K562 (cell line): Measurements from ENCODE around the gene GRIK1. TPM values are rescaled to one million over a fixed set of nuclear protein-coding genes. Genes with fewer than 3 reads are reported as not detected.

Experiments
- CHCHD3 ChIP-seq: fragments of 250-450 bp; sonication (Bioruptor Pico); IDR thresholded peaks from 2 replicates; pipeline ENCODE4 v2.1.2; 2022; ENCODE audit warnings: mild to moderate bottlenecking
- ELF2 ChIP-seq: fragments of 250-450 bp; sonication (Bioruptor Pico); IDR thresholded peaks from 2 replicates; pipeline ENCODE4 v1.5.0; 2021; ENCODE audit warnings: mild to moderate bottlenecking
- GABPB2 ChIP-seq: fragments of 250-450 bp; sonication (Bioruptor Pico); conservative IDR thresholded peaks from 2 replicates; pipeline ENCODE4 v1.5.1; 2021; ENCODE audit warnings: mild to moderate bottlenecking
- GTF2E2 ChIP-seq: fragments of 200-800 bp; sonication (Bioruptor generic); IDR thresholded peaks from 2 replicates; pipeline ENCODE4 v1.6.1; 2016; ENCODE audit warnings: missing genetic modification characterization, missing compliant biosample characterization
- HMG20A ChIP-seq: fragments of 450-650 bp; formaldehyde crosslinking; conservative IDR thresholded peaks from 2 replicates; pipeline ENCODE4 v1.4.0; 2020; ENCODE audit warnings: mild to moderate bottlenecking, mixed read lengths
- NBN ChIP-seq: fragments of 450-650 bp; IDR thresholded peaks from 2 replicates; pipeline ENCODE4 v1.6.1; 2016; ENCODE audit warnings: low read depth, mild to moderate bottlenecking
- NCOA6 ChIP-seq: fragments of 450-650 bp; IDR thresholded peaks from 2 replicates; pipeline ENCODE4 v1.6.1; 2017; ENCODE audit warnings: mild to moderate bottlenecking
- NFYB ChIP-seq: IDR thresholded peaks from 2 replicates; pipeline ENCODE4 v1.6.1; 2011; ENCODE audit warnings: mild to moderate bottlenecking, moderate library complexity; ENCODE audit not compliant: insufficient read length; ENCODE audit errors: extremely low read depth
- PRMT5 ChIP-seq: sonication (generic); formaldehyde crosslinking; IDR thresholded peaks from 2 replicates; pipeline ENCODE4 v1.5.0; 2020; ENCODE audit warnings: missing genetic modification reagents
- TBL1XR1 ChIP-seq, 2 experiments: IDR thresholded peaks; 2 replicates each; pipeline ENCODE4 v1.6.1; 2012; ENCODE audit warnings: improper control_type of control experiment in 2 of 2, low read length in 2 of 2, mild to moderate bottlenecking in 1 of 2
- TEAD4 ChIP-seq, 2 experiments: sonication (generic) in 1 of 2; formaldehyde crosslinking in 1 of 2; IDR thresholded peaks; 2 replicates each; pipeline versions ENCODE4 v1.6.1 to v1.8.0; 2012 to 2022; ENCODE audit warnings: borderline replicate concordance in 1 of 2, inconsistent platforms in 1 of 2, low read length in 1 of 2, mild to moderate bottlenecking in 1 of 2, missing genetic modification reagents in 1 of 2
- XRCC5 ChIP-seq: fragments of 200-400 bp; formaldehyde crosslinking; IDR thresholded peaks from 2 replicates; pipeline ENCODE4 v1.6.1; 2017; ENCODE audit warnings: low read depth, mild to moderate bottlenecking, low read length
- ZBTB7A ChIP-seq: IDR thresholded peaks from 2 replicates; pipeline ENCODE4 v1.6.1; 2011; ENCODE audit warnings: low read depth, mild to moderate bottlenecking, low read length, moderate library complexity, borderline replicate concordance; ENCODE audit not compliant: control insufficient read depth
- ZFX ChIP-seq: sonication (generic); formaldehyde crosslinking; IDR thresholded peaks from 2 replicates; pipeline ENCODE4 v1.8.0; 2022; ENCODE audit warnings: mild to moderate bottlenecking, missing genetic modification reagents, moderate library complexity
- ZNF12 ChIP-seq: sonication (generic); formaldehyde crosslinking; IDR thresholded peaks from 2 replicates; pipeline ENCODE4 v1.4.0; 2020; ENCODE audit warnings: mild to moderate bottlenecking, missing genetic modification reagents
- polyA plus RNA-seq, 8 experiments: library from polyadenylated mRNA; depleted of rRNA in 4 of 8; stranded (reverse) in 5 of 8; unstranded in 3 of 8; fragments of >200 nt; fragmentation: Nextera tagmentation in 2 of 8; fragmentation: Illumina TruSeq in 1 of 8; extraction: Ambion mirVana in 2 of 8; extraction: Trizol in 1 of 8; gene quantifications; 2 replicates each; pipeline versions ENCODE4 v1.2.1 to v1.2.3, GENCODE V29; 2011 to 2014; ENCODE audit warnings: inconsistent platforms in 1 of 8, missing spikeins in 1 of 8
- total RNA-seq, 7 experiments: library from RNA; depleted of rRNA in 6 of 7; stranded (reverse); fragments of >200 nt in 6 of 7; fragmentation: Illumina TruSeq in 2 of 7; extraction: Trizol in 2 of 7; gene quantifications; 2 replicates each; pipeline versions ENCODE4 v1.2.1 to v1.2.3, GENCODE V29; 2011 to 2021; ENCODE audit warnings: low replicate concordance in 1 of 7
- TF ChIP-seq, protein P1 (sequence below): fragments of 250-450 bp; sonication (Bioruptor Pico); IDR thresholded peaks from 2 replicates; pipeline ENCODE4 v1.8.0; 2022; ENCODE audit warnings: moderate library complexity, mild to moderate bottlenecking, inconsistent platforms
- TF ChIP-seq, protein P2 (sequence below), 2 experiments: fragments of 450-650 bp in 1 of 2; sonication (generic) in 1 of 2; formaldehyde crosslinking; conservative IDR thresholded peaks; 2 replicates each; pipeline versions ENCODE4 v1.4.0 to v1.8.1; 2020 to 2022; ENCODE audit warnings: mild to moderate bottlenecking in 1 of 2, missing genetic modification reagents in 1 of 2
- TF ChIP-seq, protein P3 (sequence below): fragments of 450-650 bp; formaldehyde crosslinking; IDR thresholded peaks from 2 replicates; pipeline ENCODE4 v1.4.0; 2020; ENCODE audit warnings: mild to moderate bottlenecking, moderate library complexity
- TF ChIP-seq, protein P4 (sequence below): fragments of 200-800 bp; sonication (Bioruptor generic); IDR thresholded peaks from 2 replicates; pipeline ENCODE4 v1.6.1; 2017; ENCODE audit warnings: missing genetic modification characterization, missing compliant biosample characterization
- TF ChIP-seq, protein P5 (sequence below): fragments of 250-450 bp; sonication (Bioruptor Pico); IDR thresholded peaks from 2 replicates; pipeline ENCODE4 v1.5.1; 2021; ENCODE audit warnings: mild to moderate bottlenecking

The GRIK1 gene
- total and polyA plus RNA-seq, 9 of the 15 experiments (the other 6 are each of a cell fraction or from before 2014, with no cell fraction given): 0.17 to 2.8 (median 0.53) TPM

DNA sequence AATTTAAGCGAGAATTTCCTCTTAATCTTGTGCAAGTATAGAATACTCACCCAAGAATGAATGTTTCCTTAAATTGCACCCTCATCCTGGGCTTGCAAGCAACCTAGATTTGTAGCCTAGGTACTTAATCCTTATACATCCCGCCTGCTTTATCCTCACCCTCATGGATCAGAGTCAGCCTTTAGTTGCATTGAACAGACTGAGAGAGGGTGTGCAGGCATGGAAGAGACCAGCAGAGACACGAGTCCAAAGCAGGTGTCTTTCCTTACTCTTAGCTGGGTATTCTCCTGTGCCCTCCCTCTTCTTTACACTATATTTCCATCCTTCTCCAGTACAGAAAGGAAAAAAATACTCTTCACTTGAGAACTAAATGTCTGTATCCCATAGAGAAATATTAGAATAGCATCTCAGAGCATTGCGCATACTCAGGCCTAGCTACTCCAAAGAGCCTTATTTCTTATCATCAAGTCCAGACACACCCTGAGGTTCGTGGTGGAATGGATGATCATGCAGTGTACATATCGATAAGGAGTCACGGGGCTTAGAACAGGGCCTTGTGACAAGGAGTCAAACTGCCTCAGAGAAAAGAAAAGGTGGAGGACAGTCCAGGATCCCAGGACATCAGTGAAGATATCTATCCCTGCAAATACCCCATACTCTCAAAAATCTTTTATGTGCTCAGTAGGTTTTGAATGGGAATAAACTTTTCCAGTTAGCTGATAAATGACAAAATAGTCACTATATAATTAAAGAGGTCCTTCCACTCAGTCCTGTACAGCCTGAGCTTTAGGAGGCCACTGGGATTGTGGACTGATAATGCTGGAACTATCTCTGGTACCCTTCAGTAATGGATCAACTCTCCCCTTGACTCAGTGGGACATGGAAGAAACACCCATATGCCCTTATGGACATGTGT is 297.9 kb downstream of the GRIK1 start (continued):
- TF ChIP-seq NFYB: no peak
- TF ChIP-seq HMG20A (CRISPR knock-in tag): no peak
- TF ChIP-seq, protein P1, sequence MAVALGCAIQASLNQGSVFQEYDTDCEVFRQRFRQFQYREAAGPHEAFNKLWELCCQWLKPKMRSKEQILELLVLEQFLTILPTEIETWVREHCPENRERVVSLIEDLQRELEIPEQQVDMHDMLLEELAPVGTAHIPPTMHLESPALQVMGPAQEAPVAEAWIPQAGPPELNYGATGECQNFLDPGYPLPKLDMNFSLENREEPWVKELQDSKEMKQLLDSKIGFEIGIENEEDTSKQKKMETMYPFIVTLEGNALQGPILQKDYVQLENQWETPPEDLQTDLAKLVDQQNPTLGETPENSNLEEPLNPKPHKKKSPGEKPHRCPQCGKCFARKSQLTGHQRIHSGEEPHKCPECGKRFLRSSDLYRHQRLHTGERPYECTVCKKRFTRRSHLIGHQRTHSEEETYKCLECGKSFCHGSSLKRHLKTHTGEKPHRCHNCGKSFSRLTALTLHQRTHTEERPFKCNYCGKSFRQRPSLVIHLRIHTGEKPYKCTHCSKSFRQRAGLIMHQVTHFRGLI: no peak; the same call in 1 of the 2 replicates
- peak; percentile 98 for TF ChIP-seq TEAD4 (IDR thresholded peaks at IDR 0.05; ENCODE audit: low read length)
- no peak for TF ChIP-seq TEAD4 (CRISPR knock-in tag; IDR thresholded peaks at IDR 0.05; ENCODE audit: borderline replicate concordance)
- peak; percentile 64; the same call in 1 of the 2 replicates for TF ChIP-seq ELF2
- peak; percentile 79 to 97; a peak in 3 of 4 replicates for TF ChIP-seq TBL1XR1 (IDR thresholded peaks at IDR 0.05; ENCODE audit: low read length in 2 of 2)
- TF ChIP-seq, protein P2, sequence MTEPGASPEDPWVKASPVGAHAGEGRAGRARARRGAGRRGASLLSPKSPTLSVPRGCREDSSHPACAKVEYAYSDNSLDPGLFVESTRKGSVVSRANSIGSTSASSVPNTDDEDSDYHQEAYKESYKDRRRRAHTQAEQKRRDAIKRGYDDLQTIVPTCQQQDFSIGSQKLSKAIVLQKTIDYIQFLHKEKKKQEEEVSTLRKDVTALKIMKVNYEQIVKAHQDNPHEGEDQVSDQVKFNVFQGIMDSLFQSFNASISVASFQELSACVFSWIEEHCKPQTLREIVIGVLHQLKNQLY (CRISPR knock-in tag; conservative IDR thresholded peaks at IDR 0.05): no peak
- TF ChIP-seq, protein P3, sequence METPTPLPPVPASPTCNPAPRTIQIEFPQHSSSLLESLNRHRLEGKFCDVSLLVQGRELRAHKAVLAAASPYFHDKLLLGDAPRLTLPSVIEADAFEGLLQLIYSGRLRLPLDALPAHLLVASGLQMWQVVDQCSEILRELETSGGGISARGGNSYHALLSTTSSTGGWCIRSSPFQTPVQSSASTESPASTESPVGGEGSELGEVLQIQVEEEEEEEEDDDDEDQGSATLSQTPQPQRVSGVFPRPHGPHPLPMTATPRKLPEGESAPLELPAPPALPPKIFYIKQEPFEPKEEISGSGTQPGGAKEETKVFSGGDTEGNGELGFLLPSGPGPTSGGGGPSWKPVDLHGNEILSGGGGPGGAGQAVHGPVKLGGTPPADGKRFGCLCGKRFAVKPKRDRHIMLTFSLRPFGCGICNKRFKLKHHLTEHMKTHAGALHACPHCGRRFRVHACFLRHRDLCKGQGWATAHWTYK (CRISPR knock-in tag): no peak; the same call in 1 of the 2 replicates
- TF ChIP-seq GABPB2: no peak
- TF ChIP-seq ZFX: peak; percentile 83
- peak; percentile 50 for TF ChIP-seq GTF2E2
- TF ChIP-seq CHCHD3 (CRISPR knock-in tag): peak; percentile 51; the same call in 1 of the 2 replicates
- TF ChIP-seq ZBTB7A: no peak
- TF ChIP-seq, protein P4, sequence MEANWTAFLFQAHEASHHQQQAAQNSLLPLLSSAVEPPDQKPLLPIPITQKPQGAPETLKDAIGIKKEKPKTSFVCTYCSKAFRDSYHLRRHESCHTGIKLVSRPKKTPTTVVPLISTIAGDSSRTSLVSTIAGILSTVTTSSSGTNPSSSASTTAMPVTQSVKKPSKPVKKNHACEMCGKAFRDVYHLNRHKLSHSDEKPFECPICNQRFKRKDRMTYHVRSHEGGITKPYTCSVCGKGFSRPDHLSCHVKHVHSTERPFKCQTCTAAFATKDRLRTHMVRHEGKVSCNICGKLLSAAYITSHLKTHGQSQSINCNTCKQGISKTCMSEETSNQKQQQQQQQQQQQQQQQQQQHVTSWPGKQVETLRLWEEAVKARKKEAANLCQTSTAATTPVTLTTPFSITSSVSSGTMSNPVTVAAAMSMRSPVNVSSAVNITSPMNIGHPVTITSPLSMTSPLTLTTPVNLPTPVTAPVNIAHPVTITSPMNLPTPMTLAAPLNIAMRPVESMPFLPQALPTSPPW (CRISPR knock-in tag): peak; percentile 65
- TF ChIP-seq NCOA6: peak; percentile 45; the same call in 1 of the 2 replicates
- TF ChIP-seq XRCC5: no peak
- TF ChIP-seq PRMT5 (CRISPR knock-in tag): no peak
- TF ChIP-seq, protein P5, sequence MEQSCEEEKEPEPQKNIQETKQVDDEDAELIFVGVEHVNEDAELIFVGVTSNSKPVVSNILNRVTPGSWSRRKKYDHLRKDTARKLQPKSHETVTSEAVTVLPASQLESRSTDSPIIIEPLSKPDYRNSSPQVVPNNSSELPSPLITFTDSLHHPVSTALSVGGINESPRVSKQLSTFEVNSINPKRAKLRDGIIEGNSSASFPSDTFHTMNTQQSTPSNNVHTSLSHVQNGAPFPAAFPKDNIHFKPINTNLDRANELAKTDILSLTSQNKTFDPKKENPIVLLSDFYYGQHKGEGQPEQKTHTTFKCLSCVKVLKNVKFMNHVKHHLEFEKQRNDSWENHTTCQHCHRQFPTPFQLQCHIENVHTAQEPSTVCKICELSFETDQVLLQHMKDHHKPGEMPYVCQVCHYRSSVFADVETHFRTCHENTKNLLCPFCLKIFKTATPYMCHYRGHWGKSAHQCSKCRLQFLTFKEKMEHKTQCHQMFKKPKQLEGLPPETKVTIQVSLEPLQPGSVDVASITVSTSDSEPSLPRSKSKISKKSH: no peak
- no peak for TF ChIP-seq ZNF12
- TF ChIP-seq NBN: peak; percentile 88
